GM23338 (cell line): Measurements from ENCODE around the gene ALDH3A2. TPM values are rescaled to one million over a fixed set of nuclear protein-coding genes. Genes with fewer than 3 reads are reported as not detected.
A peak's percentile ranks its signal among the peaks of the same experiment; 100 is the strongest.

Source experiments
- ATAC-seq: fragments of 200-7000 bp; cut with Tn5 transposase; 3 replicates; pipeline ENCODE4 v1.9.1; 2020
- DNase-seq: peaks from one replicate; pipeline ENCODE4 v3.0.0-alpha.2; 2015; ENCODE audit warnings: low spot score
- H2AFZ ChIP-seq: fragments of 200-600 bp; sonication (generic); 2 replicates; pipeline ENCODE4 v1.8.0; 2016; ENCODE audit warnings: antibody characterized with exemption, mild to moderate bottlenecking, moderate library complexity
- H3F3A ChIP-seq: fragments of 200-600 bp; sonication (generic); replicated peaks from 2 replicates; pipeline ENCODE4 v1.8.0; 2017; ENCODE audit warnings: antibody characterized with exemption, mixed run types, low read depth
- H3K27ac ChIP-seq: fragments of 200-600 bp; sonication (generic); 2 replicates; pipeline ENCODE4 v1.6.1; 2016; ENCODE audit warnings: low read depth
- H3K27me3 ChIP-seq: fragments of 200-600 bp; sonication (generic); 2 replicates; pipeline ENCODE4 v1.8.0; 2016; ENCODE audit warnings: mild to moderate bottlenecking, mixed run types, moderate library complexity; ENCODE audit not compliant: insufficient read depth
- H3K36me3 ChIP-seq: fragments of 200-600 bp; sonication (generic); 2 replicates; pipeline ENCODE4 v1.8.0; 2016; ENCODE audit warnings: mild to moderate bottlenecking; ENCODE audit not compliant: insufficient read depth
- H3K4me1 ChIP-seq: fragments of 200-600 bp; sonication (generic); 2 replicates; pipeline ENCODE4 v1.8.0; 2016; ENCODE audit warnings: mild to moderate bottlenecking, moderate library complexity; ENCODE audit not compliant: insufficient read depth
- H3K4me2 ChIP-seq: fragments of 200-600 bp; sonication (generic); 2 replicates; pipeline ENCODE4 v1.7.1; 2017; ENCODE audit warnings: mixed run types
- H3K4me3 ChIP-seq: fragments of 200-600 bp; sonication (generic); 2 replicates; pipeline ENCODE4 v1.6.1; 2016; ENCODE audit warnings: mixed run types
- H3K79me2 ChIP-seq: fragments of 200-600 bp; sonication (generic); replicated peaks from 2 replicates; pipeline ENCODE4 v1.8.0; 2017; ENCODE audit warnings: mild to moderate bottlenecking; ENCODE audit not compliant: insufficient read depth
- H3K9me2 ChIP-seq: fragments of 200-600 bp; sonication (generic); 2 replicates; pipeline ENCODE4 v1.8.0; 2017; ENCODE audit not compliant: insufficient read depth
- H4K20me1 ChIP-seq: fragments of 200-600 bp; sonication (generic); replicated peaks from 2 replicates; pipeline ENCODE4 v1.8.0; 2017; ENCODE audit warnings: mild to moderate bottlenecking; ENCODE audit not compliant: insufficient read depth
- H3K27ac Mint-ChIP-seq: 2 replicates; pipeline ENCODE4 v1.8.0; 2020; ENCODE audit warnings: inconsistent platforms, mild to moderate bottlenecking, moderate library complexity, mixed read lengths
- H3K27me3 Mint-ChIP-seq: 3 replicates; pipeline ENCODE4 v1.8.0; 2022; ENCODE audit warnings: low read depth, mild to moderate bottlenecking, moderate library complexity, mixed read lengths, inconsistent platforms; ENCODE audit not compliant: insufficient read depth, poor library complexity
- H3K36me3 Mint-ChIP-seq: 3 replicates; pipeline ENCODE4 v1.8.0; 2021; ENCODE audit warnings: low read depth, mild to moderate bottlenecking, inconsistent platforms, moderate library complexity, mixed read lengths
- H3K4me1 Mint-ChIP-seq: 3 replicates; pipeline ENCODE4 v1.8.0; 2020; ENCODE audit warnings: mild to moderate bottlenecking, inconsistent platforms, mixed read lengths
- H3K4me3 Mint-ChIP-seq: 3 replicates; pipeline ENCODE4 v1.8.0; 2021; ENCODE audit warnings: moderate library complexity, mild to moderate bottlenecking, inconsistent platforms, mixed read lengths
- H3K9me3 Mint-ChIP-seq: 3 replicates; pipeline ENCODE4 v1.8.0; 2020; ENCODE audit warnings: moderate library complexity, mild to moderate bottlenecking, inconsistent platforms, mixed read lengths
- EZH2 ChIP-seq: fragments of 200-600 bp; sonication (generic); IDR thresholded peaks from one replicate; pipeline ENCODE4 v1.8.0; 2017; ENCODE audit warnings: antibody characterized with exemption, mild to moderate bottlenecking, low read depth; ENCODE audit not compliant: unreplicated experiment
- EZH2phosphoT487 ChIP-seq: fragments of 200-600 bp; sonication (generic); IDR thresholded peaks from one replicate; pipeline ENCODE4 v1.8.1; 2018; ENCODE audit warnings: antibody characterized with exemption; ENCODE audit not compliant: unreplicated experiment
- JUNB ChIP-seq: IDR thresholded peaks from one replicate; pipeline ENCODE4 v1.6.1; 2016; ENCODE audit warnings: antibody characterized with exemption; ENCODE audit not compliant: unreplicated experiment
- NANOG ChIP-seq: IDR thresholded peaks from 2 replicates; pipeline ENCODE4 v1.6.1; 2016; ENCODE audit warnings: antibody characterized with exemption, borderline replicate concordance
- POLR2AphosphoS5 ChIP-seq: IDR thresholded peaks from 2 replicates; pipeline ENCODE4 v1.6.1; 2016; ENCODE audit warnings: antibody characterized with exemption, low read depth
- STAT1 ChIP-seq: IDR thresholded peaks from one replicate; pipeline ENCODE4 v1.6.1; 2016; ENCODE audit warnings: antibody characterized with exemption; ENCODE audit not compliant: unreplicated experiment
- ZNF114 ChIP-seq: fragments of 250-450 bp; sonication (Bioruptor Pico); IDR thresholded peaks from 2 replicates; pipeline ENCODE4 v1.5.0; 2020; ENCODE audit warnings: mild to moderate bottlenecking, moderate library complexity
- polyA plus RNA-seq: library from polyadenylated mRNA; unstranded; fragments of >200 nt; fragmentation: Nextera tagmentation; extraction: Ambion mirVana; gene quantifications from 2 replicates; pipeline ENCODE4 v1.2.1, GENCODE V29; 2016
- total RNA-seq: library from RNA; depleted of rRNA; stranded (reverse); fragments of >200 nt; shearing (Covaris generic); gene quantifications from 2 replicates; pipeline ENCODE4 v1.2.3, GENCODE V29; 2014
- TF ChIP-seq, protein P1 (sequence below): IDR thresholded peaks from 2 replicates; pipeline ENCODE4 v1.6.1; 2016; ENCODE audit warnings: antibody characterized with exemption
- TF ChIP-seq, protein P2 (sequence below): IDR thresholded peaks from one replicate; pipeline ENCODE4 v1.6.1; 2018; ENCODE audit warnings: antibody characterized with exemption; ENCODE audit not compliant: unreplicated experiment
- TF ChIP-seq, protein P3 (sequence below), 2 experiments: fragments of 200-600 bp in 1 of 2; sonication (generic) in 1 of 2; conservative IDR thresholded peaks; 2 replicates each; pipeline versions ENCODE4 v1.5.1 to v1.6.1; 2016 to 2017; ENCODE audit warnings: antibody characterized with exemption in 2 of 2, low read depth in 2 of 2, mild to moderate bottlenecking in 2 of 2, moderate library complexity in 1 of 2
- TF ChIP-seq, protein P4 (sequence below): fragments of 250-450 bp; sonication (Bioruptor Pico); IDR thresholded peaks from 2 replicates; pipeline ENCODE4 v1.5.0; 2020; ENCODE audit warnings: mild to moderate bottlenecking, moderate library complexity

The ALDH3A2 gene
- total and polyA plus RNA-seq, 2 experiments from 2014 or later: 31.3 to 159 TPM

DNA sequence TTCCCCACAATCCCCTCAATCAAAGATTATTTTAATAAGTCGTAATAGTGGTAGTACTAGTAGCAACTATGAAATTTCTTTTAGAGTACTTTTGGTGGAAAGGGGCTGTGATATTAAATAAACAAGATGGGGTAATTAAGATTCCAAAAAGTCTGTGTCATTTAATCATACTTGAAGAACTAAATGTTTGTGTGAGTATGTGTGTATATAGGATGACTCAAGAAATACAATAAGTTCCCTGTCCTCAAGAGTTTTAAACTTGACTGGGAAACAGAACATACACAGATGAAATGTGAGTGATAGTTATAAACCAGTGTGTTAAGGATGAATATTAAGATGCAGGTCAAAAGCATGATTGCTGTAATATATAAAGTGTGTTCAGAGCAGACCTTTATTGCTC lies 2.3 kb downstream of the ALDH3A2 start:
- Histone ChIP-seq H3K27me3 (peaks cover 20% of the 10 kb centered on the region), H3K27ac (no peak overlapping the region), H3K79me2 (peaks cover 59% of the 10 kb centered on the region), H3K36me3 (peaks cover 20% of the 10 kb centered on the region), H3F3A (peaks cover 5% of the 10 kb centered on the region; the same call in 1 of the 2 replicates), H3K9me2 (0 out of 2 replicates have a peak, but pooled peaks cover 4% of the 10 kb centered on the region), H3K4me2 (peak overlapping the region; percentile 90), H2AFZ (no peak overlapping the region), H3K4me3 (0 out of 2 replicates have a peak overlapping the region, but pooled peaks have one; percentile 17), H3K4me1 (peaks cover 30% of the 10 kb centered on the region), H4K20me1 (peaks cover 6% of the 10 kb centered on the region)
- H3K36me3 Mint-ChIP-seq: peaks cover 51% of the 10 kb centered on the region
- peaks cover 31% of the 10 kb centered on the region for H3K27me3 Mint-ChIP-seq
- peak overlapping the region; percentile 51 for H3K4me3 Mint-ChIP-seq
- H3K4me1 Mint-ChIP-seq: peaks cover 35% of the 10 kb centered on the region
- peaks cover 30% of the 10 kb centered on the region for H3K9me3 Mint-ChIP-seq
- TF ChIP-seq EZH2 (no peak), POLR2AphosphoS5 (no peak), NANOG (no peak), ZNF114 (CRISPR knock-in tag) (no peak), JUNB (no peak), STAT1 (no peak), EZH2phosphoT487 (no peak)
- TF ChIP-seq, protein P1, sequence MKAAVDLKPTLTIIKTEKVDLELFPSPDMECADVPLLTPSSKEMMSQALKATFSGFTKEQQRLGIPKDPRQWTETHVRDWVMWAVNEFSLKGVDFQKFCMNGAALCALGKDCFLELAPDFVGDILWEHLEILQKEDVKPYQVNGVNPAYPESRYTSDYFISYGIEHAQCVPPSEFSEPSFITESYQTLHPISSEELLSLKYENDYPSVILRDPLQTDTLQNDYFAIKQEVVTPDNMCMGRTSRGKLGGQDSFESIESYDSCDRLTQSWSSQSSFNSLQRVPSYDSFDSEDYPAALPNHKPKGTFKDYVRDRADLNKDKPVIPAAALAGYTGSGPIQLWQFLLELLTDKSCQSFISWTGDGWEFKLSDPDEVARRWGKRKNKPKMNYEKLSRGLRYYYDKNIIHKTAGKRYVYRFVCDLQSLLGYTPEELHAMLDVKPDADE: no peak
- TF ChIP-seq, protein P2, sequence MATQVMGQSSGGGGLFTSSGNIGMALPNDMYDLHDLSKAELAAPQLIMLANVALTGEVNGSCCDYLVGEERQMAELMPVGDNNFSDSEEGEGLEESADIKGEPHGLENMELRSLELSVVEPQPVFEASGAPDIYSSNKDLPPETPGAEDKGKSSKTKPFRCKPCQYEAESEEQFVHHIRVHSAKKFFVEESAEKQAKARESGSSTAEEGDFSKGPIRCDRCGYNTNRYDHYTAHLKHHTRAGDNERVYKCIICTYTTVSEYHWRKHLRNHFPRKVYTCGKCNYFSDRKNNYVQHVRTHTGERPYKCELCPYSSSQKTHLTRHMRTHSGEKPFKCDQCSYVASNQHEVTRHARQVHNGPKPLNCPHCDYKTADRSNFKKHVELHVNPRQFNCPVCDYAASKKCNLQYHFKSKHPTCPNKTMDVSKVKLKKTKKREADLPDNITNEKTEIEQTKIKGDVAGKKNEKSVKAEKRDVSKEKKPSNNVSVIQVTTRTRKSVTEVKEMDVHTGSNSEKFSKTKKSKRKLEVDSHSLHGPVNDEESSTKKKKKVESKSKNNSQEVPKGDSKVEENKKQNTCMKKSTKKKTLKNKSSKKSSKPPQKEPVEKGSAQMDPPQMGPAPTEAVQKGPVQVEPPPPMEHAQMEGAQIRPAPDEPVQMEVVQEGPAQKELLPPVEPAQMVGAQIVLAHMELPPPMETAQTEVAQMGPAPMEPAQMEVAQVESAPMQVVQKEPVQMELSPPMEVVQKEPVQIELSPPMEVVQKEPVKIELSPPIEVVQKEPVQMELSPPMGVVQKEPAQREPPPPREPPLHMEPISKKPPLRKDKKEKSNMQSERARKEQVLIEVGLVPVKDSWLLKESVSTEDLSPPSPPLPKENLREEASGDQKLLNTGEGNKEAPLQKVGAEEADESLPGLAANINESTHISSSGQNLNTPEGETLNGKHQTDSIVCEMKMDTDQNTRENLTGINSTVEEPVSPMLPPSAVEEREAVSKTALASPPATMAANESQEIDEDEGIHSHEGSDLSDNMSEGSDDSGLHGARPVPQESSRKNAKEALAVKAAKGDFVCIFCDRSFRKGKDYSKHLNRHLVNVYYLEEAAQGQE: no peak
- TF ChIP-seq, protein P3, sequence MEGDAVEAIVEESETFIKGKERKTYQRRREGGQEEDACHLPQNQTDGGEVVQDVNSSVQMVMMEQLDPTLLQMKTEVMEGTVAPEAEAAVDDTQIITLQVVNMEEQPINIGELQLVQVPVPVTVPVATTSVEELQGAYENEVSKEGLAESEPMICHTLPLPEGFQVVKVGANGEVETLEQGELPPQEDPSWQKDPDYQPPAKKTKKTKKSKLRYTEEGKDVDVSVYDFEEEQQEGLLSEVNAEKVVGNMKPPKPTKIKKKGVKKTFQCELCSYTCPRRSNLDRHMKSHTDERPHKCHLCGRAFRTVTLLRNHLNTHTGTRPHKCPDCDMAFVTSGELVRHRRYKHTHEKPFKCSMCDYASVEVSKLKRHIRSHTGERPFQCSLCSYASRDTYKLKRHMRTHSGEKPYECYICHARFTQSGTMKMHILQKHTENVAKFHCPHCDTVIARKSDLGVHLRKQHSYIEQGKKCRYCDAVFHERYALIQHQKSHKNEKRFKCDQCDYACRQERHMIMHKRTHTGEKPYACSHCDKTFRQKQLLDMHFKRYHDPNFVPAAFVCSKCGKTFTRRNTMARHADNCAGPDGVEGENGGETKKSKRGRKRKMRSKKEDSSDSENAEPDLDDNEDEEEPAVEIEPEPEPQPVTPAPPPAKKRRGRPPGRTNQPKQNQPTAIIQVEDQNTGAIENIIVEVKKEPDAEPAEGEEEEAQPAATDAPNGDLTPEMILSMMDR (conservative IDR thresholded peaks at IDR 0.05; ENCODE audit: low read depth in 2 of 2): no peak
- TF ChIP-seq, protein P4, sequence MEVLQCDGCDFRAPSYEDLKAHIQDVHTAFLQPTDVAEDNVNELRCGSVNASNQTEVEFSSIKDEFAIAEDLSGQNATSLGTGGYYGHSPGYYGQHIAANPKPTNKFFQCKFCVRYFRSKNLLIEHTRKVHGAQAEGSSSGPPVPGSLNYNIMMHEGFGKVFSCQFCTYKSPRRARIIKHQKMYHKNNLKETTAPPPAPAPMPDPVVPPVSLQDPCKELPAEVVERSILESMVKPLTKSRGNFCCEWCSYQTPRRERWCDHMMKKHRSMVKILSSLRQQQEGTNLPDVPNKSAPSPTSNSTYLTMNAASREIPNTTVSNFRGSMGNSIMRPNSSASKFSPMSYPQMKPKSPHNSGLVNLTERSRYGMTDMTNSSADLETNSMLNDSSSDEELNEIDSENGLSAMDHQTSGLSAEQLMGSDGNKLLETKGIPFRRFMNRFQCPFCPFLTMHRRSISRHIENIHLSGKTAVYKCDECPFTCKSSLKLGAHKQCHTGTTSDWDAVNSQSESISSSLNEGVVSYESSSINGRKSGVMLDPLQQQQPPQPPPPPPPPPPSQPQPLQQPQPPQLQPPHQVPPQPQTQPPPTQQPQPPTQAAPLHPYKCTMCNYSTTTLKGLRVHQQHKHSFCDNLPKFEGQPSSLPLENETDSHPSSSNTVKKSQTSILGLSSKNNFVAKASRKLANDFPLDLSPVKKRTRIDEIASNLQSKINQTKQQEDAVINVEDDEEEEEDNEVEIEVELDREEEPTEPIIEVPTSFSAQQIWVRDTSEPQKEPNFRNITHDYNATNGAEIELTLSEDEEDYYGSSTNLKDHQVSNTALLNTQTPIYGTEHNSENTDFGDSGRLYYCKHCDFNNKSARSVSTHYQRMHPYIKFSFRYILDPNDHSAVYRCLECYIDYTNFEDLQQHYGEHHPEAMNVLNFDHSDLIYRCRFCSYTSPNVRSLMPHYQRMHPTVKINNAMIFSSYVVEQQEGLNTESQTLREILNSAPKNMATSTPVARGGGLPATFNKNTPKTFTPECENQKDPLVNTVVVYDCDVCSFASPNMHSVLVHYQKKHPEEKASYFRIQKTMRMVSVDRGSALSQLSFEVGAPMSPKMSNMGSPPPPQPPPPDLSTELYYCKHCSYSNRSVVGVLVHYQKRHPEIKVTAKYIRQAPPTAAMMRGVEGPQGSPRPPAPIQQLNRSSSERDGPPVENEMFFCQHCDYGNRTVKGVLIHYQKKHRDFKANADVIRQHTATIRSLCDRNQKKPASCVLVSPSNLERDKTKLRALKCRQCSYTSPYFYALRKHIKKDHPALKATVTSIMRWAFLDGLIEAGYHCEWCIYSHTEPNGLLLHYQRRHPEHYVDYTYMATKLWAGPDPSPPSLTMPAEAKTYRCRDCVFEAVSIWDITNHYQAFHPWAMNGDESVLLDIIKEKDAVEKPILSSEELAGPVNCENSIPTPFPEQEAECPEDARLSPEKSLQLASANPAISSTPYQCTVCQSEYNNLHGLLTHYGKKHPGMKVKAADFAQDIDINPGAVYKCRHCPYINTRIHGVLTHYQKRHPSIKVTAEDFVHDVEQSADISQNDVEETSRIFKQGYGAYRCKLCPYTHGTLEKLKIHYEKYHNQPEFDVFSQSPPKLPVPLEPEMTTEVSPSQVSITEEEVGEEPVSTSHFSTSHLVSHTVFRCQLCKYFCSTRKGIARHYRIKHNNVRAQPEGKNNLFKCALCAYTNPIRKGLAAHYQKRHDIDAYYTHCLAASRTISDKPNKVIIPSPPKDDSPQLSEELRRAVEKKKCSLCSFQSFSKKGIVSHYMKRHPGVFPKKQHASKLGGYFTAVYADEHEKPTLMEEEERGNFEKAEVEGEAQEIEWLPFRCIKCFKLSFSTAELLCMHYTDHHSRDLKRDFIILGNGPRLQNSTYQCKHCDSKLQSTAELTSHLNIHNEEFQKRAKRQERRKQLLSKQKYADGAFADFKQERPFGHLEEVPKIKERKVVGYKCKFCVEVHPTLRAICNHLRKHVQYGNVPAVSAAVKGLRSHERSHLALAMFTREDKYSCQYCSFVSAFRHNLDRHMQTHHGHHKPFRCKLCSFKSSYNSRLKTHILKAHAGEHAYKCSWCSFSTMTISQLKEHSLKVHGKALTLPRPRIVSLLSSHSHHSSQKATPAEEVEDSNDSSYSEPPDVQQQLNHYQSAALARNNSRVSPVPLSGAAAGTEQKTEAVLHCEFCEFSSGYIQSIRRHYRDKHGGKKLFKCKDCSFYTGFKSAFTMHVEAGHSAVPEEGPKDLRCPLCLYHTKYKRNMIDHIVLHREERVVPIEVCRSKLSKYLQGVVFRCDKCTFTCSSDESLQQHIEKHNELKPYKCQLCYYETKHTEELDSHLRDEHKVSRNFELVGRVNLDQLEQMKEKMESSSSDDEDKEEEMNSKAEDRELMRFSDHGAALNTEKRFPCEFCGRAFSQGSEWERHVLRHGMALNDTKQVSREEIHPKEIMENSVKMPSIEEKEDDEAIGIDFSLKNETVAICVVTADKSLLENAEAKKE (CRISPR knock-in tag): no peak
- DNase-seq: no peak
- H3K27ac Mint-ChIP-seq: no peak overlapping the region
- no peak for ATAC-seq
